Measurements from ENCODE around the gene C6orf58. TPM values are rescaled to one million over a fixed set of nuclear protein-coding genes. Genes with fewer than 3 reads are reported as not detected.

Gene C6orf58
- total RNA-seq, 4 donors from 2014 or later = not detected

DNA sequence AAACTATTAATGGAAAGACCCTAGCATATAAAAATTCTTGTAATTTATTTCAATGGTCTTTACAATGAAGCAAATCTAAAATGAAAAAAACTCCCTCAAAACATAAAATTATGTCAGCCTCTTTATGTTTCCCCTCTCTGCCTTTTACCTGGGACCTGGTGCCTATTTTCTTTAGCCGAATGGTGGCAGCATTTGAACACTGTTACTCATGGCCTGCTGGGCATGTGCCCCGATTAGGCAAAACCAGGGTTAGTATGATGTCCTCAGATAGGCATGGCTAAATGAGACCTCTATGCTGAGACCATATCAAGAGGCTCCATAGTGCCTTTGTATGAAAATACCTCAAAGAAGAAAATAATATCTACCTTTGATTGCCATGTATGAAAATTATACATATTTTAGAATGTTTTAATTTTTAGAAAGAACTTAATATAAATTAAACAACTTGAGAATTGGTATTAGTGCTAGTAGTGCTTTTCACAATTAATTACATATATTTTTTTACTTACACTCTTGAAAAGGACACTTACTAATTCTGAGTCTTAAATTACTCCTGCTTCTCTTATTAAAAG lies 22.5 kb upstream of the C6orf58 start:
- Histone ChIP-seq H3K27ac (no peak overlapping the region), H3K4me1 (no peaks in the 10 kb centered on the region), H3K4me3 (no peak overlapping the region), H3K36me3 (no peaks in the 10 kb centered on the region), H3K9me3 (no peaks in the 10 kb centered on the region), H3K27me3 (no peaks in the 10 kb centered on the region)
- intact Hi-C loops (cut with DNase I; ENCODE audit: low total_unique reads) (no loop called here), in situ Hi-C loops (cut with MboI; ENCODE audit: low pct_ligation_motif_present in 1 of 4, low pct_unique_long_range_greater_than_20kb in 1 of 4, low sequenced_read_pairs in 3 of 4) (no loop called here)
- no peak for DNase-seq
- TF ChIP-seq, protein P1, sequence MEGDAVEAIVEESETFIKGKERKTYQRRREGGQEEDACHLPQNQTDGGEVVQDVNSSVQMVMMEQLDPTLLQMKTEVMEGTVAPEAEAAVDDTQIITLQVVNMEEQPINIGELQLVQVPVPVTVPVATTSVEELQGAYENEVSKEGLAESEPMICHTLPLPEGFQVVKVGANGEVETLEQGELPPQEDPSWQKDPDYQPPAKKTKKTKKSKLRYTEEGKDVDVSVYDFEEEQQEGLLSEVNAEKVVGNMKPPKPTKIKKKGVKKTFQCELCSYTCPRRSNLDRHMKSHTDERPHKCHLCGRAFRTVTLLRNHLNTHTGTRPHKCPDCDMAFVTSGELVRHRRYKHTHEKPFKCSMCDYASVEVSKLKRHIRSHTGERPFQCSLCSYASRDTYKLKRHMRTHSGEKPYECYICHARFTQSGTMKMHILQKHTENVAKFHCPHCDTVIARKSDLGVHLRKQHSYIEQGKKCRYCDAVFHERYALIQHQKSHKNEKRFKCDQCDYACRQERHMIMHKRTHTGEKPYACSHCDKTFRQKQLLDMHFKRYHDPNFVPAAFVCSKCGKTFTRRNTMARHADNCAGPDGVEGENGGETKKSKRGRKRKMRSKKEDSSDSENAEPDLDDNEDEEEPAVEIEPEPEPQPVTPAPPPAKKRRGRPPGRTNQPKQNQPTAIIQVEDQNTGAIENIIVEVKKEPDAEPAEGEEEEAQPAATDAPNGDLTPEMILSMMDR (IDR thresholded peaks at IDR 0.05) = peak in 1 of 5 experiments; percentile 12
- no peak for TF ChIP-seq POLR2AphosphoS5 (IDR thresholded peaks at IDR 0.05)
- TF ChIP-seq POLR2A (IDR thresholded peaks at IDR 0.05) = no peak
- 21 to 31% methylated on average over 2 of the region's 2 CpGs for WGBS, 2 donors (ENCODE audit: low coverage in 1 of 2)

- H3K27me3 ChIP-seq = no peaks in the 10 kb centered on the region
- H3K27ac ChIP-seq = no peak overlapping the region
- TF ChIP-seq POLR2AphosphoS5 (IDR thresholded peaks at IDR 0.05) (no peak), EP300 (IDR thresholded peaks at IDR 0.05; ENCODE audit: low read depth) (no peak), POLR2A (IDR thresholded peaks at IDR 0.05) (no peak)
- TF ChIP-seq, protein P1 (IDR thresholded peaks at IDR 0.05) = no peak
- no peaks in the 10 kb centered on the region for H3K36me3 ChIP-seq
- no peaks in the 10 kb centered on the region for H3K4me1 ChIP-seq
- in situ Hi-C loops (cut with MboI; ENCODE audit: low pct_ligation_motif_present in 1 of 4, low pct_unique_long_range_greater_than_20kb in 1 of 4, low sequenced_read_pairs in 3 of 4) = no loop called here
- no peak for DNase-seq
- no peaks in the 10 kb centered on the region for H3K9me3 ChIP-seq
- no peak overlapping the region for H3K4me3 ChIP-seq
- 38 to 50% methylated on average over 1 of the region's 1 CpG for WGBS, 2 donors (ENCODE audit: low coverage in 1 of 2)
- intact Hi-C loops (cut with DNase I; ENCODE audit: low total_unique reads) = no loop called here
Observed at GRCh38 chr6:127561660-127562059, 15.3 kb upstream of the C6orf58 start.

- intact Hi-C loops (cut with DNase I; ENCODE audit: low total_unique reads) (no loop called here), in situ Hi-C loops (cut with MboI; ENCODE audit: low pct_ligation_motif_present in 1 of 4, low pct_unique_long_range_greater_than_20kb in 1 of 4, low sequenced_read_pairs in 3 of 4) (no loop called here)
- no peak for DNase-seq
- H3K9me3 ChIP-seq = no peaks in the 10 kb centered on the region
- no peaks in the 10 kb centered on the region for H3K4me1 ChIP-seq
- H3K36me3 ChIP-seq = no peaks in the 10 kb centered on the region
- no peaks in the 10 kb centered on the region for H3K27me3 ChIP-seq
- H3K27ac ChIP-seq = no peak overlapping the region
- no peak for TF ChIP-seq POLR2A (IDR thresholded peaks at IDR 0.05)
- no peak for TF ChIP-seq EP300 (IDR thresholded peaks at IDR 0.05; ENCODE audit: low read depth)
- TF ChIP-seq, protein P1 (IDR thresholded peaks at IDR 0.05) = no peak
- no peak for TF ChIP-seq POLR2AphosphoS5 (IDR thresholded peaks at IDR 0.05)
- WGBS, 2 donors (ENCODE audit: low coverage in 1 of 2) = 76 to 87% methylated on average over 3 of the region's 3 CpGs
- no peak overlapping the region for H3K4me3 ChIP-seq
Observed at GRCh38 chr6:127564761-127565160, 12.2 kb upstream of the C6orf58 start.

DNA sequence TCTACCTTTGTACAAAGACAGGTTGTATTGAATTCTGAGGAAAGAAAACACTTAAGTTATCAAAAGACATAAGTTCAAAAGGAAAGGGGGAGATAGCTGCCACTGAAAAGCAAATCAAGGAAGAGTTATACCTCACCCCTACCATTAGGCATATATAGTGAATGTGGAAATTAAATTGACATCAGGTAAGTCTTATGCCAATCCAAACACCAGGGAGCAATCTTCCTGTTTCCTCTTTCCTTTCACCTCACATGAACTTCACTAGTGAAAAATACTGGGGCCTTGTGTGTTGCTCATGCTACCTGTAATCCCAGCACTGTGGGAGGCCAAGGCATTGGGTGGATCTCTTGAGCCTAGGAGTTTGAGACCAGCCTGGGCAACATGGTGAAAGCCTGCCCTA lies 10.9 kb upstream of the C6orf58 start:
- Histone ChIP-seq H3K4me3 (no peak overlapping the region), H3K27ac (no peak overlapping the region), H3K27me3 (no peaks in the 10 kb centered on the region), H3K36me3 (no peaks in the 10 kb centered on the region), H3K4me1 (no peaks in the 10 kb centered on the region), H3K9me3 (no peaks in the 10 kb centered on the region)
- no peak for DNase-seq
- TF ChIP-seq, protein P1 (IDR thresholded peaks at IDR 0.05) = no peak
- TF ChIP-seq POLR2AphosphoS5 (IDR thresholded peaks at IDR 0.05) (no peak), EP300 (IDR thresholded peaks at IDR 0.05; ENCODE audit: low read depth) (no peak), POLR2A (IDR thresholded peaks at IDR 0.05) (no peak)
- in situ Hi-C loops (cut with MboI; ENCODE audit: low pct_ligation_motif_present in 1 of 4, low pct_unique_long_range_greater_than_20kb in 1 of 4, low sequenced_read_pairs in 3 of 4) = no loop called here
- intact Hi-C loops (cut with DNase I; ENCODE audit: low total_unique reads) = no loop called here
